Mesenchymal stem cell (in vitro differentiated cells and primary cell): ENCODE data around the gene HOXC10.

Source experiments
- DNase-seq: peaks from one replicate; pipeline ENCODE4 v3.0.0-alpha.2; 2013
- H2AFZ ChIP-seq: one replicate; pipeline ENCODE4 v1.6.1; 2013; ENCODE audit warnings: low read depth, mild to moderate bottlenecking, control low read depth, inconsistent platforms, low read length, moderate library complexity
- H2AK5ac ChIP-seq: 2 replicates; pipeline ENCODE4 v1.6.1; 2013; ENCODE audit warnings: low read length, moderate library complexity, mild to moderate bottlenecking, inconsistent platforms; ENCODE audit not compliant: severe bottlenecking
- H2BK120ac ChIP-seq: one replicate; pipeline ENCODE4 v1.6.1; 2013; ENCODE audit warnings: low read depth, mild to moderate bottlenecking, inconsistent platforms, low read length, moderate library complexity
- H2BK12ac ChIP-seq, 2 experiments: one replicate each; pipeline ENCODE4 v1.6.1; 2013; ENCODE audit warnings: inconsistent platforms in 2 of 2, low read length in 2 of 2, mild to moderate bottlenecking in 2 of 2, moderate library complexity in 2 of 2, control low read depth in 1 of 2
- H2BK15ac ChIP-seq: one replicate; pipeline ENCODE4 v1.6.1; 2013; ENCODE audit warnings: mild to moderate bottlenecking, low read depth, inconsistent platforms; ENCODE audit not compliant: poor library complexity, severe bottlenecking
- H2BK5ac ChIP-seq: 2 replicates; pipeline ENCODE4 v1.6.1; 2013; ENCODE audit warnings: low read depth, mild to moderate bottlenecking, low read length, control low read depth, inconsistent platforms; ENCODE audit not compliant: poor library complexity, severe bottlenecking
- H3K14ac ChIP-seq, 2 experiments: one replicate each; pipeline ENCODE4 v1.6.1; 2013; ENCODE audit warnings: inconsistent platforms in 2 of 2, low read length in 2 of 2, control low read depth in 1 of 2, mild to moderate bottlenecking in 1 of 2, moderate library complexity in 1 of 2
- H3K18ac ChIP-seq, 2 experiments: one replicate each; pipeline ENCODE4 v1.6.1; 2013; ENCODE audit warnings: inconsistent platforms in 2 of 2, low read length in 2 of 2, control low read depth in 1 of 2, low read depth in 1 of 2, mild to moderate bottlenecking in 1 of 2
- H3K23ac ChIP-seq, 2 experiments: one replicate each; pipeline ENCODE4 v1.6.1; 2013; ENCODE audit warnings: inconsistent platforms in 2 of 2, low read length in 2 of 2, mild to moderate bottlenecking in 2 of 2, moderate library complexity in 2 of 2, control low read depth in 1 of 2
- H3K27ac ChIP-seq: 2 replicates; pipeline ENCODE4 v1.5.1; 2013; ENCODE audit warnings: mild to moderate bottlenecking, moderate library complexity, low read length, control low read depth, inconsistent platforms; ENCODE audit not compliant: poor library complexity, severe bottlenecking
- H3K27me3 ChIP-seq, 2 experiments: 2 replicates each; pipeline versions ENCODE4 v1.6.1 to v1.7.0; 2013; ENCODE audit warnings: low read length in 2 of 2, mild to moderate bottlenecking in 2 of 2, moderate library complexity in 2 of 2, control low read depth in 1 of 2, inconsistent platforms in 1 of 2; ENCODE audit not compliant: control insufficient read depth in 1 of 2, insufficient read depth in 1 of 2
- H3K36me3 ChIP-seq, 2 experiments: 2 replicates each; pipeline versions ENCODE4 v1.6.1 to v1.7.0; 2013; ENCODE audit warnings: low read length in 2 of 2, control low read depth in 1 of 2, inconsistent platforms in 1 of 2, low read depth in 1 of 2, mild to moderate bottlenecking in 1 of 2; ENCODE audit not compliant: insufficient read depth in 2 of 2, control insufficient read depth in 1 of 2
- H3K4ac ChIP-seq, 2 experiments: one replicate each; pipeline ENCODE4 v1.6.1; 2013; ENCODE audit warnings: inconsistent platforms in 2 of 2, low read length in 2 of 2, mild to moderate bottlenecking in 2 of 2, moderate library complexity in 2 of 2, control low read depth in 1 of 2, low read depth in 1 of 2
- H3K4me1 ChIP-seq: 2 replicates; pipeline ENCODE4 v1.6.1; 2013; ENCODE audit warnings: low read depth, low read length, control low read depth; ENCODE audit not compliant: control insufficient read depth, insufficient read depth
- H3K4me2 ChIP-seq: 2 replicates; pipeline ENCODE4 v1.6.1; 2013; ENCODE audit warnings: low read length, mild to moderate bottlenecking, inconsistent platforms; ENCODE audit not compliant: poor library complexity, severe bottlenecking
- H3K4me3 ChIP-seq, 2 experiments: 2 replicates each; pipeline versions ENCODE4 v1.5.1 to v1.7.0; 2013; ENCODE audit warnings: low read length in 2 of 2, mild to moderate bottlenecking in 2 of 2, control low read depth in 1 of 2, low read depth in 1 of 2; ENCODE audit not compliant: insufficient read depth in 1 of 2
- H3K79me1 ChIP-seq: replicated peaks from 2 replicates; pipeline ENCODE4 v1.6.1; 2013; ENCODE audit warnings: mild to moderate bottlenecking, control low read depth, low read length, inconsistent platforms; ENCODE audit not compliant: poor library complexity, severe bottlenecking
- H3K9ac ChIP-seq: 2 replicates; pipeline ENCODE4 v1.7.0; 2013; ENCODE audit warnings: mild to moderate bottlenecking, low read length, moderate library complexity
- H3K9me3 ChIP-seq: 2 replicates; pipeline ENCODE4 v1.7.0; 2013; ENCODE audit warnings: mild to moderate bottlenecking, low read length; ENCODE audit not compliant: control insufficient read depth
- H4K8ac ChIP-seq: one replicate; pipeline ENCODE4 v1.6.1; 2013; ENCODE audit warnings: inconsistent platforms, mild to moderate bottlenecking, low read length, moderate library complexity
- H4K91ac ChIP-seq: one replicate; pipeline ENCODE4 v1.6.1; 2013; ENCODE audit warnings: mild to moderate bottlenecking, low read length, inconsistent platforms
- WGBS: methylation state at CpG from one replicate; pipeline ENCODE4 v1.1.7; 2013; ENCODE audit warnings: mixed read lengths; 5-methylcytosine and 5-hydroxymethylcytosine counted together

HOXC10 gene

DNA sequence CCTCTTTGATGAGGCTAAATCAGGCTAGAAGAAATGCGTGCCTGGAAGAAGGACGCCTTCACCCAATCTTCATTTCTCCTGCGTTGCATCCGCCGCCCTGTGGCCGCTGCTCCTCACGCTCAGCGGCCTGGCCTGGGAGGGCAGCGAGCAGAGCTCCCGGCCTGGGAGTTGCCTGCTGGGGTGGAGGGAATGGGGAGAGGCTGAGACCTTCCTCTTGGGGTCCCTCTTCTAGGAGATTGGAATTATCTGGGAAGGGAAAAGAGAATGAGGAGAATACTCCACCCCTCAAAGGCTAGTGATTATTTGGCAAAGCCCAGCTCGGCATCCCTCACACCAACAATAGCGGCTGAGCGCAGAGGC, 32.6 kb upstream of the HOXC10 start:
- H3K27me3 ChIP-seq = peaks cover 99 to 100% of the 10 kb centered on the region in 2 experiments
- no peak overlapping the region for H2BK5ac ChIP-seq
- H2BK120ac ChIP-seq = no peak overlapping the region
- H3K79me1 ChIP-seq = no peaks in the 10 kb centered on the region
- H3K4me2 ChIP-seq = no peak overlapping the region
- H3K14ac ChIP-seq = no peak overlapping the region
- no peak overlapping the region for H2AFZ ChIP-seq
- H3K9me3 ChIP-seq = peaks cover 12% of the 10 kb centered on the region
- no peak overlapping the region for H4K8ac ChIP-seq
- no peak overlapping the region for H3K27ac ChIP-seq
- peaks cover 0 to 9% of the 10 kb centered on the region in 2 experiments for H3K36me3 ChIP-seq
- peaks cover 24% of the 10 kb centered on the region for H3K4me1 ChIP-seq
- H4K91ac ChIP-seq = no peak overlapping the region
- peak overlapping the region in 1 of 2 experiments; percentile 20 for H3K4me3 ChIP-seq
- H2BK15ac ChIP-seq = no peak overlapping the region
- no peak for DNase-seq
- no peak overlapping the region for H3K9ac ChIP-seq
- no peak overlapping the region for H3K23ac ChIP-seq
- H3K4ac ChIP-seq = no peak overlapping the region
- H2BK12ac ChIP-seq = no peak overlapping the region
- no peak overlapping the region for H2AK5ac ChIP-seq
- H3K18ac ChIP-seq = no peak overlapping the region
- 12% methylated on average over 13 of the region's 13 CpGs for WGBS

- Histone ChIP-seq H3K14ac (no peak overlapping the region), H3K9ac (no peak overlapping the region), H2BK12ac (no peak overlapping the region), H4K8ac (no peak overlapping the region), H3K4me1 (peaks cover 24% of the 10 kb centered on the region), H4K91ac (no peak overlapping the region), H2BK5ac (no peak overlapping the region), H2BK15ac (no peak overlapping the region), H3K27me3 (peaks cover 99 to 100% of the 10 kb centered on the region in 2 experiments), H2BK120ac (no peak overlapping the region), H2AK5ac (no peak overlapping the region), H3K36me3 (peaks cover 0 to 9% of the 10 kb centered on the region in 2 experiments), H3K23ac (no peak overlapping the region), H3K4ac (no peak overlapping the region), H2AFZ (no peak overlapping the region), H3K4me3 (no peak overlapping the region), H3K9me3 (peaks cover 12% of the 10 kb centered on the region), H3K4me2 (no peak overlapping the region), H3K27ac (no peak overlapping the region), H3K18ac (no peak overlapping the region), H3K79me1 (no peaks in the 10 kb centered on the region)
- no peak for DNase-seq
- WGBS = 9% methylated on average over 36 of the region's 38 CpGs
Measured at GRCh38 chr12:53952871-53953734, 31.8 kb upstream of the HOXC10 start.

DNA sequence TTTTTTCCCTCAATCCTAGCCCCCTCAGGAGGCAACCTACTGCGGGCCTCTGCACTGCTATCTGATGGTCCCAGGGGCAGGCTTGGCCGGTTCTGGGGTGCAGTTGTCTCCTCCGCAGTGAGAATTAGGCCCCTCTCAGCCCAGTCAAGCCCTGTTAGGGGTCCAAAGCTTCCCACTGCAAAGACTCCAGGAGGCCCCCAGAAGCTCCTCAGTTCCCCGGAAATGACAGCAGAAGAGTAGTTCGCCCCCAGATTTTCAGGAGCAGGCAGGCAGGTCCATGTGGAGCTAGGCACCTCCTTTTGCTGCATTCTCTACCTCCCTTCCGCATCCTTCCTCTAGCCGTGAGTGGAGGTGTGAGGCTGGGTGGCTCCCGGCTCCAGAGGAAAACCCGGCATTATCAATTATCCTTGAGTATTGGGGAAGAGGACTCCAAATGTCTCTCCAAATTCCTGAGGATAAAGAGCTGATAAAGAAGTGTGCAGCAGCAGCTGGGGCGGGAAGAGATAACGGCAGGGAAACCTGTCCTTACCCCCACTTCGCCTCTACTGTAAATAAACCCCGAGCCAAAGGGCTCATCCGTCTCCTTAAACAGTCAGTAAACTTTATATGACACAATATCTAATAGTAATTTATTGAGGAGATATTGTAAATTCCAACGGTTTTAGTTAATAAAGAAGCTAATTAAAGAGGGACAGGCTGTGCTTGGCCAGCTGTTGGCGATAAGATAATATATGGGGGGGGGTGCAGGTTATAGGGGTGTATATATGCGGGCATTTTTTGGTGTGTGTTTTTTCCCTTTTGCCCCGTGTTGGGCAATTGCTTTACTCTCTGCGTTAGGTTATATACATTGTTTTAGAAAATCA, 30.9 kb upstream of the HOXC10 start:
- Histone ChIP-seq H3K18ac (no peak overlapping the region), H3K79me1 (no peaks in the 10 kb centered on the region), H2BK5ac (no peak overlapping the region), H3K27ac (no peak overlapping the region), H3K27me3 (peaks cover 99 to 100% of the 10 kb centered on the region in 2 experiments), H3K14ac (no peak overlapping the region), H2BK15ac (no peak overlapping the region), H3K4me2 (no peak overlapping the region), H4K91ac (no peak overlapping the region), H3K9me3 (peaks cover 10% of the 10 kb centered on the region), H3K4me1 (peaks cover 24% of the 10 kb centered on the region), H4K8ac (no peak overlapping the region), H2AK5ac (no peak overlapping the region), H3K4me3 (no peak overlapping the region), H2AFZ (no peak overlapping the region), H3K36me3 (peaks cover 0 to 9% of the 10 kb centered on the region in 2 experiments), H2BK12ac (no peak overlapping the region), H3K23ac (no peak overlapping the region), H2BK120ac (no peak overlapping the region), H3K9ac (no peak overlapping the region), H3K4ac (no peak overlapping the region)
- no peak for DNase-seq
- 23% methylated on average over 7 of the region's 19 CpGs for WGBS

DNA sequence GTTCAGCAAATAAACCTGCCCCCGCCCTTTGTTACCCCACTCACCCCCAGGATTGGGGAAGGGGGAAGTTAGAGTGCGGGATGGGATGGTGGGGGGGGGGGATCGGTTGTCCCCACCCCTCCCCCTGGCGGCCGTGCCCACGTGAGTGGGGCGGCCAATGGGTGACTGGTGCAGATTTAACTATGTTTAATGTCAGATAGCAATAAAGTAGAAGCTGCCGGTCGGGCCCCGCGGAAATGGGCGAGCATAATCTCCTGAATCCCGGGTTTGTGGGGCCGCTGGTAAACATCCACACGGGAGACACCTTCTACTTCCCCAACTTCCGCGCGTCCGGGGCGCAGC, 30.3 kb upstream of the HOXC10 start, which contains the start of gene HOXC12:
HOXC12 (plus strand) TSS at position 210 of the 342 bp plus-strand sequence; CDS start at position 237, 27 bp downstream.
- peaks cover 0 to 9% of the 10 kb centered on the region in 2 experiments for H3K36me3 ChIP-seq
- peaks cover 24% of the 10 kb centered on the region for H3K4me1 ChIP-seq
- peak within 1 kb of the TSS; percentile 7 for H4K91ac ChIP-seq
- H3K79me1 ChIP-seq = no peaks in the 10 kb centered on the region
- no peak within 1 kb of the TSS for H3K27ac ChIP-seq
- no peak within 1 kb of the TSS for H2BK15ac ChIP-seq
- H3K9ac ChIP-seq = no peak within 1 kb of the TSS
- WGBS = 13% methylated on average over 13 of the region's 20 CpGs
- H2AK5ac ChIP-seq = no peak within 1 kb of the TSS
- H3K23ac ChIP-seq = peak within 1 kb of the TSS in 1 of 2 experiments; percentile 63
- no peak within 1 kb of the TSS for H3K4me3 ChIP-seq
- H3K18ac ChIP-seq = no peak within 1 kb of the TSS
- peaks cover 99 to 100% of the 10 kb centered on the region in 2 experiments for H3K27me3 ChIP-seq
- DNase-seq = no peak
- H3K14ac ChIP-seq = no peak within 1 kb of the TSS
- no peak within 1 kb of the TSS for H3K4me2 ChIP-seq
- H2AFZ ChIP-seq = no peak within 1 kb of the TSS
- H2BK120ac ChIP-seq = no peak within 1 kb of the TSS
- H2BK12ac ChIP-seq = no peak within 1 kb of the TSS
- no peak within 1 kb of the TSS for H3K4ac ChIP-seq
- no peak within 1 kb of the TSS for H2BK5ac ChIP-seq
- peaks cover 9% of the 10 kb centered on the region for H3K9me3 ChIP-seq
- H4K8ac ChIP-seq = no peak within 1 kb of the TSS
